Stomach (tissue), 4 donors: ENCODE measurements around the gene ERAS.

Experiments
- CTCF ChIP-seq, 7 experiments: fragments of 450-650 bp in 4 of 7; fragments of 200-600 bp in 3 of 7; sonication (generic) in 3 of 7; IDR thresholded peaks; one replicate each; pipeline ENCODE4 v1.5.1; 2016 to 2019; ENCODE audit warnings: antibody characterized with exemption in 7 of 7, control low read depth in 2 of 7, mild to moderate bottlenecking in 1 of 7
- POLR2A ChIP-seq, 4 donors: fragments of 450-650 bp; IDR thresholded peaks; one replicate each; pipeline ENCODE4 v1.6.1; 2016; ENCODE audit warnings: antibody characterized with exemption in 4 of 4, control low read depth in 2 of 4, mild to moderate bottlenecking in 1 of 4, moderate library complexity in 1 of 4

DNA sequence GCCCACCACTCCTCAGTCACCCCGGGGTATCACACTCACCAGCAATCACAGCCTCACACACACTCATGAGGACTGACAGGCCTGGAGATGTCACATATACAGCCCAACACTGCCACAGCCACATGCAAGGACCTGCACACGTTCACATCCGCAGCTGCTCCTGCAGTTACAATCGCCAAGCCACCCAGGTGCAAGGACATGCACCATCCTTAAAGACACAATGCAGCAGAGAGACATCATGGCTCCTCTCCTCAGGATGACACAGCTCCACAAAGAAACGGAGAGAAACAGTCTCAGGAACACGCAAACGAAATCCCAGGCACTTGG lies 8.0 kb downstream of the ERAS start:
- TF ChIP-seq POLR2A (IDR thresholded peaks at IDR 0.05) (no peak), CTCF (IDR thresholded peaks at IDR 0.05) (no peak)
